AG09309 (cell line): Measurements from ENCODE around the gene PRSS2.

Source experiments
- DNase-seq: peaks from one replicate; pipeline ENCODE4 v3.0.0-alpha.2; 2010; ENCODE audit warnings: low read depth
- H3K4me3 ChIP-seq: 2 replicates; pipeline ENCODE4 v1.5.1; 2011; ENCODE audit warnings: mild to moderate bottlenecking, low read depth, low read length, moderate library complexity; ENCODE audit not compliant: control insufficient read depth
- TF ChIP-seq, protein P1 (sequence below): IDR thresholded peaks from 2 replicates; pipeline ENCODE4 v1.5.1; 2011; ENCODE audit warnings: mild to moderate bottlenecking, low read depth, low read length, inconsistent platforms; ENCODE audit not compliant: insufficient read depth, control insufficient read depth; ENCODE audit errors: missing control alignments

The PRSS2 gene

DNA sequence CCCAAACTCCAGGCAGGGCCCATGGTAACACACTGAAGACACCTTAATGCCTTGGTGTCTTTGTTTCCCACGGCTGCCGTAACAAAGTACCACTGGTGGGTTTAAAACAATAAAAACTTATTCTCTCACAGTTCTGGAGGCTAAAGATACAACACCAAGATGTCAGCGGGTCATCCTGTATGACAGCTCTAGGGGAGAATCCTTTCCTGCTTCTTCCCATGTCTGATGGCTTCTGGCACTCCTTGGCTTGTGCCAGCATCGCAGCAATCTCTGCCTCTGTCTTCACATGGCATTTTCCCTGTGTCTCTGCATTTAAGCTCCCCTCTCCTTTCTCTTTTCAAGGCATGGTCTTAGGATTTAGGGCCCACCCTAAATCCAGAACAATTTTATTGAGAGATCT lies 33.1 kb downstream of the PRSS2 start:
- TF ChIP-seq, protein P1, sequence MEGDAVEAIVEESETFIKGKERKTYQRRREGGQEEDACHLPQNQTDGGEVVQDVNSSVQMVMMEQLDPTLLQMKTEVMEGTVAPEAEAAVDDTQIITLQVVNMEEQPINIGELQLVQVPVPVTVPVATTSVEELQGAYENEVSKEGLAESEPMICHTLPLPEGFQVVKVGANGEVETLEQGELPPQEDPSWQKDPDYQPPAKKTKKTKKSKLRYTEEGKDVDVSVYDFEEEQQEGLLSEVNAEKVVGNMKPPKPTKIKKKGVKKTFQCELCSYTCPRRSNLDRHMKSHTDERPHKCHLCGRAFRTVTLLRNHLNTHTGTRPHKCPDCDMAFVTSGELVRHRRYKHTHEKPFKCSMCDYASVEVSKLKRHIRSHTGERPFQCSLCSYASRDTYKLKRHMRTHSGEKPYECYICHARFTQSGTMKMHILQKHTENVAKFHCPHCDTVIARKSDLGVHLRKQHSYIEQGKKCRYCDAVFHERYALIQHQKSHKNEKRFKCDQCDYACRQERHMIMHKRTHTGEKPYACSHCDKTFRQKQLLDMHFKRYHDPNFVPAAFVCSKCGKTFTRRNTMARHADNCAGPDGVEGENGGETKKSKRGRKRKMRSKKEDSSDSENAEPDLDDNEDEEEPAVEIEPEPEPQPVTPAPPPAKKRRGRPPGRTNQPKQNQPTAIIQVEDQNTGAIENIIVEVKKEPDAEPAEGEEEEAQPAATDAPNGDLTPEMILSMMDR: no peak
- no peak for DNase-seq
- H3K4me3 ChIP-seq: no peak overlapping the region

DNA sequence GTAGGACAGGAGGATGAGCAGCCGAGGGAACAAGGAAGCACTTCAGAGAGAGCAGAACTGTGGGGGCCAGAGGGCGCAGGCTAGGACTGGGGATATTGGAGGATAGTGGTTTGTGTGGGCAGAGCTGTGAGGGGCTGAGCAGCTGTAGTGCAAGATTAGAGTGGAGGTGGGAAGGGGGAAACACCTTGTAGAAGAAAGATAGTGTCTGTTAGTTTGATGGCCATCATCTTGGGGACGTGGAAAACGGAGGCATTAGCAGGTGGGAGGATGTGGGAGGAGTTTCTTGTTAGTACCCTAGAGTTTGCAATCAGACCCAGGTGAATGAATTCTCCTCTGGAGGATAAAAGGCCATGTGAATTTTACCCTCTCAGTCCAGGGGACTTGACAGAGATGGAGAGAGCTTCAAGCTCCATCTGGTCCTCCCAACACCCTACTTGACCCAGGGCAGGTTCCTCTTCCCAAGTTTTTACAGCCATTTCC lies 34.0 kb downstream of the PRSS2 start:
- TF ChIP-seq, protein P1: no peak
- no peak overlapping the region for H3K4me3 ChIP-seq
- no peak for DNase-seq

DNA sequence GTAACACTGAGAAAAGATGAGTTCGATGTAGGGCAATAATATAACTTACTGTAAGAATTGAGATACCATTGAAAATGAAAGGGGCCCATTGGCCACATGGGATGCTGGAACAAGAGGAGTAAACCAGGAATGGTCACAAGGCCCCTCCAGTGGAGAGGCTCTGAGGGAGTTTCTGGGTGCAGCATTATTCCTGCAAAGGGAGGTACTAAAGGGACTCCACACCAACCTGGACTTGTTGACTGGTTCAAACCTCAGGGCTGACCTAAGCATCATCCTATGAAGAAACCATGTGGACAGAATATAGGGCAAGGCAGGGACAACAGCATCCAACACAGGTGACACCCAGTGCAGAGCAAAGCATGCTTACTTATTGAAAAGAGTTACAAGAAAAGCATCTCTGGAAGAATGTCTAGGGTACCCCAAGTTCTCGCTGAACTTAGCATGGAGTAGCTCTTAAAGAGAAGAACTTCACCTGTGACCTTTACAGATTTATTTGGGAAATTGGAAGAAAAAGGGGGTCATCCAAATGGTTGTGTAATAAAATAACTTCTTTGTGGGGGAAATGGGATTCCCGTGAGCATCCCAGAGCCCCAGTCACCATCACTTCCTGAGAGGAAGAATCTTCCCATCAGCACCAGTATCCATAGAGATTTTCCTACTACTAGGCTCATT lies 34.7 kb downstream of the PRSS2 start:
- H3K4me3 ChIP-seq: no peak overlapping the region
- TF ChIP-seq, protein P1: no peak
- no peak for DNase-seq

DNA sequence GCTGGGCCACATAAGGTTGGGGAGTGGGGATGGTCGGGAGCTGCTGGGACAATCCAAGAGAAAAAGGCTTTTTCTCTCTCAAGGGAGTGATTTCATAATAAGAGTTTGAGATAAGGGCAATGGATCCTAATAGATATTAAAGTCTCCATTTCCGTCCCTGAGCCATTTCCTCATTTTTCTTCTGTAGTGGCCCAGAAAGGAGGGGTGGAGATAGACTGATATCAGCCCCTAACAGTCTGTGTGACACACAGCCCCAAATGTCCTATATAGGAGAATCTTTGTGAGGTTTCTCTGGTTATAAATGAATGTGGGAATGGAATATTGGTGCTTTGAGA lies 35.2 kb downstream of the PRSS2 start:
- no peak overlapping the region for H3K4me3 ChIP-seq
- DNase-seq: no peak
- TF ChIP-seq, protein P1: no peak

DNA sequence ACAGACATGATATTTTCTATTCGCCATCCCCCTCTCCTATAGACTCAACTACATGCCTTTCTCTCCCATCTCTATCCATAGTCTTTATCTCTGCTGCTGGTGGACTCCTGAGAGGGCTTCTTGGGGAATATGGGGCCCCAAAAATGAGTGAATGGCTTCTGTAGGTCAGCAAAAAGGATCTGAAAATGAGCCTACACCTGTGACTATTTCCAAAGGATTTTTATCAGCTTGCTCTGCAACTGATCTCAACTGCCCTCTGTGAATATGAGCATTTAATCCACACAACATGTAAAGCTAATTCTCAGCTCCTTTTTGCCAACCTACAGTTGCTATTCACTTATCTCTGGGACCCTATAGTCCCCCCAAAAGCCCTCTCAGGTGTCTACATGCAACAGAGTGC lies 36.2 kb downstream of the PRSS2 start:
- no peak overlapping the region for H3K4me3 ChIP-seq
- TF ChIP-seq, protein P1: no peak
- DNase-seq: no peak

DNA sequence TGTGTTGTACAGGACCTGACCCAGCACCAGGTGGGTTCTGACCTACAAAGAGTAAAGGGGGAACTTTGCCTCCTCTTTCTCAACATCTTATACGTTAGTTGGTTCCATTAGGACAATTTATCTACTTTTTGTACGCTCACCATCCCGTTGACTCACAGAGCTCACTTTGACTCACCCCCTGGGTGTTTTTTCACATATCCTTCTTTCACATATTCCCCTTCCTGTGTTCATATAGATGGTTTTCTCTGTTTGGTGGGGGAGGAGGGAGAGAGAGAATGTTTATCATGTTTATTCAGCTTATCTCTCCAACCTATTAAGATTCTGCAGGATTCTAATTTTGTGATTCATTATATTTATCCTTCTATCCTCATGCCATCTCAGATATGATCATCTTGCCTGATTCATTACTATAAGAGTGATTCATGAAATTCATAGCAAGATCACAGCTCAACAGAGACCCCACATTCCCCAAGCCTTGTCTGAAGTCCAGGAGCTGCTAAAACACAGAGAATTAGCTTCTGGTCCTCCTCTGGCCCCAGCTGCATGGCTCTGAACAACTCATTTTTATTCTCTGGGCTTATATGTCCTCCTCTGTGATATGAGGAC lies 37.2 kb downstream of the PRSS2 start:
- TF ChIP-seq, protein P1: no peak
- DNase-seq: no peak
- H3K4me3 ChIP-seq: no peak overlapping the region
